Fibroblast of lung (primary cell): ENCODE results near the gene CAPN10.

Experiments
- CTCF ChIP-seq, 2 donors: IDR thresholded peaks in 1 of 2; conservative IDR thresholded peaks in 1 of 2; 1 replicate in 1 of 2; 2 replicates in 1 of 2; pipeline ENCODE4 v1.5.1; 2011 to 2012; ENCODE audit warnings: low read length in 2 of 2, control low read depth in 1 of 2, inconsistent platforms in 1 of 2, low read depth in 1 of 2, mild to moderate bottlenecking in 1 of 2
- EZH2 ChIP-seq: IDR thresholded peaks from 2 replicates; pipeline ENCODE4 v1.5.1; 2012; ENCODE audit warnings: low read length, control low read depth, mild to moderate bottlenecking; ENCODE audit errors: missing control alignments

- TF ChIP-seq CTCF (conservative IDR thresholded peaks at IDR 0.05 in 1 of 2, IDR thresholded peaks at IDR 0.05 in 1 of 2; ENCODE audit: low read depth in 1 of 2, low read length in 2 of 2) = no peak
- TF ChIP-seq EZH2 = no peak
Measured at GRCh38 chr2:240555541-240556250, 30.8 kb upstream of the CAPN10 start.
